ENCODE results near the gene SPATA3. TPM values are rescaled to one million over a fixed set of nuclear protein-coding genes. Genes with fewer than 3 reads are reported as not detected.

The SPATA3 gene
- total and polyA plus RNA-seq, 4 donors = not detected

DNA sequence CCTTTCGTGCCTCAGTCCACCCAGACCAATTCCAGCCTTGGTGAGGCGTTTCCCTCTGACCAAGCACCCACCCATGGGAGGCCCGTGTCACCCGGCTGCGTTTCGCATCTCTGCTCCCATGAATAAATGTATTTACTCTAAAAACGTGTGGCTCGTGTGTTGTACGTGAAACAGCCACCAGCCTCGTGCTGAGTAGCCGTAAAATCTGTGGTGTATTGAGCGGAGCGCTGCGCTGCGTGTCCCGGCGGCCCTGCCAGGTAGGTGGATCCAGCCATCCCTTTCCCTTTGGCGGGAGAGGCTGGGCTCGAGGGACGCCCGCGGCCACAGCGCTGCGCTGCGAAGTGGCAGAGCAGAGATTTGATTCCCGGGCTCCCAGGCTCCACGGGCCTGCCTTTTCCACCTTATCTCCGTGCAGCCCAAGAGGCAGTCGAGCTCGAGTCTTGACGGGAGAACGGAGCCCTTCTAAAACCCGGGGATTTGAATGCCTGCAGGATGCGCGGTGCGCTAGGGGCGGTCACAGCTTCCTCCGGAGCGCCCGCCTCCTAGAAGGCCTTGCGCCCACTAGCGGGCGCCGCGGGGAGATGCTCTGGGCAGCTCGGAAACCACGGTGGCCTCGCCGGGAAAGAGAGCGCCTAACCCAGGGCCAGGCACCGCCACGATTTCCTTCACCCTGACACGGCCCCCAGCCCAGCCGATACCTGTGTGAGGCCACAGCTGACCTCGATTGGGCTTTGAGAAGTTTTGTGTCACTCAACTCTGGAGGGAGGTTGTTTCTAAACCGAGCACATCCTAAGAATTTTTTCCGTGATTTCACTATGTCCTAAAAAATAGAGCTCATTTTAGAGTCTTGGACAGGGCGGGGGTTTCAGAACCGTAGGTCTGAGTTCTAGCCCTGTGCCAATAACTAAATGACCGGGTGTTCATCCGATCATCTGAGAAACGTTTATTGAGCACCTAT is 56.9 kb downstream of the SPATA3 start:
- peak; percentile 87 to 94 for DNase-seq
- Histone ChIP-seq H3K36me3 (ENCODE audit: control insufficient read depth in 1 of 2, insufficient read depth in 2 of 2, low read length in 1 of 2) (no peaks in the 10 kb centered on the region), H3K27ac (ENCODE audit: low read depth in 1 of 2, low read length in 2 of 2) (no peak overlapping the region), H3K4me3 (ENCODE audit: low read length in 2 of 2) (peak overlapping the region; percentile 29 to 55), H3K9me3 (ENCODE audit: control insufficient read depth, low read length) (no peaks in the 10 kb centered on the region), H3K4me1 (ENCODE audit: control insufficient read depth in 1 of 2, insufficient read depth in 2 of 2, low read length in 2 of 2) (peaks cover 0 to 4% of the 10 kb centered on the region in 2 donors), H3K27me3 (ENCODE audit: control insufficient read depth in 1 of 2, insufficient read depth in 2 of 2, low read length in 1 of 2) (no peaks in the 10 kb centered on the region)
- intact Hi-C loops (cut with DNase I) = loop anchor here (10.0 kb wide), 1 partner anchor 228 kb away; no protein-coding TSS in a partner anchor
- peak; percentile 90 for ATAC-seq (ENCODE audit: low FRiP score)
- 5 to 6% methylated on average over 59 to 62 of the region's 62 CpGs for WGBS, 2 donors

DNA sequence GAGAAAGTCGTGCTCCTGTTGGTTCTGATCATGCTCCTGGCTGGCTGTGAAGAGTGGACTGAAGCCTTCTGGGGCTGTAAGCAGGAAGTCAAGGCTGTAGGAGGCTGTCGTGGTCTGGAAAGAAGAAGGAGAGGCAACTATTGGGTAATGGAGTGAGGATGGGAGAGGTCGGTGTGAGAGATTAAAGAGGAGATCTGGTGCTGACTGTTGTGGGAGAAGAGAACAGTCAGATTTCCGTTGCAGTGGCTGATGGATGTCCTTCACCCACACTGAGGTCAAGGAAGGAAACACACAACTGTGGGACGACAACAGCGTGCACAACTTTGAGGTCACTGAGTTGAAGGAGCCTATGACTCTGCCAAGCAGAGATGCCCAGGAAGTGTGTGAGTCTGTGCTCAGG is 57.9 kb downstream of the SPATA3 start:
- ATAC-seq (ENCODE audit: low FRiP score) (no peak), DNase-seq (no peak)
- intact Hi-C loops (cut with DNase I) = loop anchor here (10.0 kb wide), 1 partner anchor 229 kb away; no protein-coding TSS in a partner anchor
- no peaks in the 10 kb centered on the region for H3K9me3 ChIP-seq (ENCODE audit: control insufficient read depth, low read length)
- H3K27me3 ChIP-seq (ENCODE audit: control insufficient read depth in 1 of 2, insufficient read depth in 2 of 2, low read length in 1 of 2) = no peaks in the 10 kb centered on the region
- 81 to 89% methylated on average over 6 of the region's 6 CpGs for WGBS, 2 donors
- no peaks in the 10 kb centered on the region for H3K36me3 ChIP-seq (ENCODE audit: control insufficient read depth in 1 of 2, insufficient read depth in 2 of 2, low read length in 1 of 2)
- H3K4me3 ChIP-seq (ENCODE audit: low read length in 2 of 2) = no peak overlapping the region
- peaks cover 0 to 12% of the 10 kb centered on the region in 2 donors for H3K4me1 ChIP-seq (ENCODE audit: control insufficient read depth in 1 of 2, insufficient read depth in 2 of 2, low read length in 2 of 2)
- no peak overlapping the region for H3K27ac ChIP-seq (ENCODE audit: low read depth in 1 of 2, low read length in 2 of 2)

DNA sequence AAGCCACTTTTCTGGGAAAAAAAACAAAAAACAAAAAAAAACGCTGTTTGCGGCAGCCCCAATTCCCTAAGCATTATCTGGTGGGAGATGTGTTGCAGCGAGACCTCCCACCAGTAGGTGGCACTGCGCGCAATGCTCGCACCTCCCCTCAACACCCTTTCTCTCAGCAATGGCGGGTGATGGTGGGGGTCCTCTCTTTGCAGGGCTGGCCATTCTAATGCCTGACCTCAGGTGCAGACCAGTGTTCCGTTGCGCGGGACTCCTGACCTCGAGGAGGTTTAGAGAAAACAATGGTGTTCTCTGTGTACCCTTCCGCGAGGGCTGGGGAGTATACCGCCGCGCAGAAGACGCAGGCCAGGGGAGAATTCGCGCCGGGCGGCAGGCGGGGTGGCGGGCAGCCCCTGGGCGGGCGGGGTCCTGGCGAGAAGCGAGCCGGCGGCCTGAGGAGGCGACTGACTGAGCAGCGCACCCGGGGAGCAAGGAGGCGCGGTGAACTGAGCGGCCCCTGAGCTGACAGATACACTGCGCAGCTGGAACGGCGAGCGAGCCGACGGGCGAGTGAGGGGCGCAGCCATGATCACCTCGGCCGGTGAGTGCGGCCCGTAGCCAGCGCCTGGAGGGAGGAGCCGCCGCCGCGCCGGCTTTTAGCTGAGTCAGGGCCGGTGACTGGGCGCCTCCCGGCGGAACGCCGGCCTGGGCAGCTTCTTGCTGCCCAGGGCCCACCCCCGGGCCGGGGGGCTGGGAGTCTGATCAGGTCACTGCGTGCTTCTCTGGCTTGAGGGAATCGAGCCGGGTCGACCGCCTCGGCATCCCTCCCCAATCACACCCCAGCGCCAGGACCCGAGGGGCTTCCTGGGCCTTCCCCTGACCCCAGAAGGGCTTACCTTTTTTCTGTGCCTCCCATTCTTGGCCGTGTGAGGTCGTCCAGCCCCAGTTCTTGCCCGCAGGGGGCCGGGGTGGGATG is 60.8 kb downstream of the SPATA3 start, which contains the start of gene PSMD1:
TSS of gene PSMD1 (plus strand) at position 415 of the 964 bp plus-strand sequence. CDS start at position 574, 159 bp downstream.
- Histone ChIP-seq H3K9me3 (ENCODE audit: control insufficient read depth, low read length) (no peaks in the 10 kb centered on the region), H3K4me3 (ENCODE audit: low read length in 2 of 2) (peak within 1 kb of the TSS; percentile 74 to 97), H3K27ac (ENCODE audit: low read depth in 1 of 2, low read length in 2 of 2) (peak within 1 kb of the TSS in 1 of 2 donors; percentile 86), H3K36me3 (ENCODE audit: control insufficient read depth in 1 of 2, insufficient read depth in 2 of 2, low read length in 1 of 2) (no peaks in the 10 kb centered on the region), H3K27me3 (ENCODE audit: control insufficient read depth in 1 of 2, insufficient read depth in 2 of 2, low read length in 1 of 2) (no peaks in the 10 kb centered on the region), H3K4me1 (ENCODE audit: control insufficient read depth in 1 of 2, insufficient read depth in 2 of 2, low read length in 2 of 2) (peaks cover 0 to 18% of the 10 kb centered on the region in 2 donors)
- intact Hi-C loops (cut with DNase I) = loop anchor here (10.0 kb wide), 1 partner anchor 232 kb away; no protein-coding TSS in a partner anchor
- ATAC-seq (ENCODE audit: low FRiP score) (peak; percentile 97), DNase-seq (peak; percentile 95 to 97)
- 0% methylated on average over 69 to 73 of the region's 73 CpGs for WGBS, 2 donors

DNA sequence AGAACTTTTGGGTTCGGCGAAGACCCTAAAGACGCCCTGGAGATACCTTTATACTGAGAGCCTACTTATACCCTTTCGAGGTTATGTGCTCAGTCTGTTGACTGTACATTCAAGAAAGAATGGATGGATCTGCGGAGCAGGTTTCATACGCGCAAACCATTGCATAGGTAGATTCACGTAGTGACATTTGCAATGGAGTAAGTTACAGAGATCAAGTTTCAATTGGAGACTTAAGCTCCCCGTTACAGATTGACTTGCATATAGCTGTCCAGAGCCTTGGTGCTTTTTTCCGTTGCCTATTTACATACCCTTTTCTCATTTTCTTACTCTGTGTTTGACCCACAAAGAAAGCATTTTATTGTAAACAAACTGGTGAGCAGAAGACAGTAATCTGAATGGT is 61.7 kb downstream of the SPATA3 start:
- no peak overlapping the region for H3K27ac ChIP-seq (ENCODE audit: low read depth in 1 of 2, low read length in 2 of 2)
- intact Hi-C loops (cut with DNase I) = loop anchor here (10.0 kb wide), 1 partner anchor 233 kb away; no protein-coding TSS in a partner anchor
- DNase-seq (no peak), ATAC-seq (ENCODE audit: low FRiP score) (no peak)
- 5 to 7% methylated on average over 10 of the region's 10 CpGs for WGBS, 2 donors
- no peaks in the 10 kb centered on the region for H3K36me3 ChIP-seq (ENCODE audit: control insufficient read depth in 1 of 2, insufficient read depth in 2 of 2, low read length in 1 of 2)
- H3K27me3 ChIP-seq (ENCODE audit: control insufficient read depth in 1 of 2, insufficient read depth in 2 of 2, low read length in 1 of 2) = no peaks in the 10 kb centered on the region
- peaks cover 0 to 18% of the 10 kb centered on the region in 2 donors for H3K4me1 ChIP-seq (ENCODE audit: control insufficient read depth in 1 of 2, insufficient read depth in 2 of 2, low read length in 2 of 2)
- H3K4me3 ChIP-seq (ENCODE audit: low read length in 2 of 2) = peak overlapping the region; percentile 74 to 97
- no peaks in the 10 kb centered on the region for H3K9me3 ChIP-seq (ENCODE audit: control insufficient read depth, low read length)

Other genes starting within 250 kb of the SPATA3 start
- 10 to 100 TPM; 59.6 to 99.5 TPM for gene ITM2C, start 131.2 kb upstream of the SPATA3 start, total RNA-seq
- 100 to 1,000 TPM in 1 of 2 donors, 10 to 100 TPM in 1; 81.5 to 117 TPM for gene ITM2C, start 131.2 kb upstream of the SPATA3 start, polyA plus RNA-seq
- gene GPR55, start 70.9 kb upstream of the SPATA3 start, total RNA-seq = under 1 TPM in 1 of 2 donors, not detected in 1; 0.18 TPM
- gene GPR55, start 70.9 kb upstream of the SPATA3 start, polyA plus RNA-seq = not detected
- under 1 TPM in 1 of 2 donors, not detected in 1; 0.15 TPM for gene C2orf72, start 41.4 kb downstream of the SPATA3 start, total RNA-seq
- 1 to 10 TPM in 1 of 2 donors, under 1 TPM in 1; 0.13 to 2.4 TPM for gene C2orf72, start 41.4 kb downstream of the SPATA3 start, polyA plus RNA-seq
- 10 to 100 TPM; 67.7 to 69.7 TPM for gene PSMD1, start 60.7 kb downstream of the SPATA3 start, total RNA-seq
- 10 to 100 TPM; 27.8 to 35.3 TPM for gene PSMD1, start 60.7 kb downstream of the SPATA3 start, polyA plus RNA-seq
- 1 to 10 TPM; 2.0 to 5.1 TPM for gene HTR2B, start 128.9 kb downstream of the SPATA3 start, total RNA-seq
- gene HTR2B, start 128.9 kb downstream of the SPATA3 start, polyA plus RNA-seq = 1 to 10 TPM; 2.8 to 6.6 TPM
- 10 to 100 TPM; 50.7 to 86.8 TPM for gene ARMC9, start 202.5 kb downstream of the SPATA3 start, total RNA-seq
- 10 to 100 TPM in 1 of 2 donors, 1 to 10 TPM in 1; 6.9 to 10.5 TPM for gene ARMC9, start 202.5 kb downstream of the SPATA3 start, polyA plus RNA-seq

Measured in aorta (tissue), 5 donors.